Fibroblast of mammary gland (primary cell): ENCODE data around the gene SLC5A2.

ENCODE experiments used
- DNase-seq: peaks from one replicate; pipeline ENCODE4 v3.0.0-alpha.2; 2010; ENCODE audit warnings: low read depth
- H3K4me3 ChIP-seq: 2 replicates; pipeline ENCODE4 v1.5.1; 2011; ENCODE audit warnings: low read depth, mild to moderate bottlenecking, low read length, moderate library complexity; ENCODE audit not compliant: control insufficient read depth
- CTCF ChIP-seq: conservative IDR thresholded peaks from 2 replicates; pipeline ENCODE4 v1.5.1; 2011; ENCODE audit warnings: low read depth, low read length, inconsistent platforms; ENCODE audit not compliant: control insufficient read depth, insufficient read depth

SLC5A2 gene

GRCh38 chr16:31507617-31507928, 24.6 kb downstream of the SLC5A2 start:
- no peak for DNase-seq
- H3K4me3 ChIP-seq: peak overlapping the region; percentile 94
- no peak for TF ChIP-seq CTCF

GRCh38 chr16:31507929-31508705, 25.2 kb downstream of the SLC5A2 start, which contains the start of gene RUSF1:
RUSF1 (minus strand) TSS chr16:31508391; CDS start chr16:31508373, 18 bp downstream.
- TF ChIP-seq CTCF: no peak
- peak within 1 kb of the TSS; percentile 94 for H3K4me3 ChIP-seq
- peak; percentile 82 for DNase-seq

GRCh38 chr16:31508706-31509195, 25.8 kb downstream of the SLC5A2 start:
- H3K4me3 ChIP-seq: peak overlapping the region; percentile 94
- peak; percentile 60 for DNase-seq
- TF ChIP-seq CTCF: no peak

- H3K4me3 ChIP-seq: no peak overlapping the region
- peak; percentile 49 for DNase-seq
- TF ChIP-seq CTCF: no peak
Observed at GRCh38 chr16:31513126-31513525, 30.2 kb downstream of the SLC5A2 start.

GRCh38 chr16:31513884-31514283, 31.0 kb downstream of the SLC5A2 start:
- DNase-seq: no peak
- no peak overlapping the region for H3K4me3 ChIP-seq
- TF ChIP-seq CTCF: no peak

GRCh38 chr16:31517800-31518402, 35.0 kb downstream of the SLC5A2 start:
- H3K4me3 ChIP-seq: no peak overlapping the region
- no peak for DNase-seq
- TF ChIP-seq CTCF: no peak
